ENCODE measurements around the gene RNF208. TPM values are rescaled to one million over a fixed set of nuclear protein-coding genes. Genes with fewer than 3 reads are reported as not detected.
"Not testable (repeated sequence)": the region's sequence is repeated elsewhere in the genome, so short reads cannot be mapped to it uniquely, and the experiment has no call there.

RNF208 gene, protein sequence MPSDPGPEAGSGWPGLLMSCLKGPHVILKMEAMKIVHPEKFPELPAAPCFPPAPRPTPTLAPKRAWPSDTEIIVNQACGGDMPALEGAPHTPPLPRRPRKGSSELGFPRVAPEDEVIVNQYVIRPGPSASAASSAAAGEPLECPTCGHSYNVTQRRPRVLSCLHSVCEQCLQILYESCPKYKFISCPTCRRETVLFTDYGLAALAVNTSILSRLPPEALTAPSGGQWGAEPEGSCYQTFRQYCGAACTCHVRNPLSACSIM
- polyA plus RNA-seq (ENCODE audit: insufficient read depth in 1 of 5, insufficient read length in 5 of 5, low replicate concordance in 1 of 5) = 10 to 100 TPM in 1 of 5 donors, 1 to 10 TPM in 4; 3.2 to 10.8 (median 6.3) TPM
- long read RNA-seq, donor 1, transcript RNF208-201 (1 exons, 1,077 nt) = major isoform, 8 of 13 reads
- long read RNA-seq, donor 1, partial matches to known transcripts = 5 of 13 reads
- long read RNA-seq, donor 1, other reads (novel, unspliced or antisense) = 0 of 13 reads
- long read RNA-seq, donor 2, partial matches to known transcripts = 0 of 3 reads
- long read RNA-seq, donor 2, other reads (novel, unspliced or antisense) = 0 of 3 reads
- long read RNA-seq, donor 3, partial matches to known transcripts = 0 of 3 reads
- long read RNA-seq, donor 3, other reads (novel, unspliced or antisense) = 0 of 3 reads
- long read RNA-seq, donor 4, transcript RNF208-201 (1 exons, 1,077 nt) = major isoform, 8 of 8 reads
- long read RNA-seq, donor 4, partial matches to known transcripts = 0 of 8 reads
- long read RNA-seq, donor 4, other reads (novel, unspliced or antisense) = 0 of 8 reads
- long read RNA-seq, donor 5, transcript RNF208-201 (1 exons, 1,077 nt) = major isoform, 5 of 5 reads
- long read RNA-seq, donor 5, partial matches to known transcripts = 0 of 5 reads
- long read RNA-seq, donor 5, other reads (novel, unspliced or antisense) = 0 of 5 reads
- long read RNA-seq, donor 6, transcript RNF208-201 (1 exons, 1,077 nt) = major isoform, 5 of 13 reads
- long read RNA-seq, donor 6, partial matches to known transcripts = 0 of 13 reads
- long read RNA-seq, donor 6, other reads (novel, unspliced or antisense) = 8 of 13 reads
- long read RNA-seq, donor 7, transcript RNF208-201 (1 exons, 1,077 nt) = major isoform, 12 of 12 reads
- long read RNA-seq, donor 7, partial matches to known transcripts = 0 of 12 reads
- long read RNA-seq, donor 7, other reads (novel, unspliced or antisense) = 0 of 12 reads
- long read RNA-seq, donor 8, partial matches to known transcripts = 0 of 2 reads
- long read RNA-seq, donor 8, other reads (novel, unspliced or antisense) = 0 of 2 reads

DNA sequence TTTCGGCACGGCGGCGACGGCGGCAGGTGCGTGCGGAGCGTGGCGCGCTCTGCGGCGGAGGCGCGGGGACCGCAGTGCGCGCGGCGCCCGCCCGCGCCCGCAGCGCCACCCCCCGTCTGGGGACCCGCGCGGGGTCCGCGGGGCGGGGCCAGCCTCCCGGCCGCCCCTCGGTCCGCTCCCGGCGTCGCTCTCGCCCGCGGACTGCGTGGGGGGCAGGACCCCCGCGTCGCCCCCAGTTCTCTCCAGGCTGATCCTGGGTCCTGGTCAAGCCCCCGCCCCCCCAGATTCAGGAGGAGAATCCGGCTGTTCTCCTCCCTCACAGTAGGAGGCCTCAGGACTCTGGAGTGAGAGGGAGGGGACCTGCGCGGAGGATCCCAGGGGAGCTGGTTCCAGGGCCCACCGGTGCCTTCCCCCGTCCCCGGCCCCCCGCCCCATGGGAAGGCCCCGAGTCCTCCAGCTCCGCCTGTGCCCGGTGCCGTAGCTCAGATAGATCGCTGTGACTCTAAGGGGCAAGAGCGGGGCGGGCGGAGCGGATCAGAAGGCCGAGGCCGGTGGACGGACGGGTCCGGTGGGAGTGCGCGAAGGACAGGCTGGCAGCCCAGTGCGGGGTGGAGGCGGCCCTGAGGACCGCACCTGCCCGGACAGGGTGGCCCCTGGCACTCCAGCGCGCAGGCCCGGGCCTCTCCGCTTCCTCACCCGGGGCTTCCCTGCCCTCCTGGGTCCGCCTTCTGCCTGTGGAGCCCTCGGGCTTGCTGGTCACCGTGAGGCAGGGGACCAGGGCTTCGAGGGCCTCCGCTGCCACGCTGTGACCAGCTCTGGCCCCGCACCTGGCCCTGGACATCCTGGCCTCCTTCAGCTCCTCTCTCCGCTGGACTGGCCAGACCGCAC is at the start of gene RNF208:
Gene RNF208, minus strand, starts transcription at position 51 of the 888 bp plus-strand sequence. CDS start 1,028 bp downstream, outside the sequence.
- no peak for DNase-seq

DNA sequence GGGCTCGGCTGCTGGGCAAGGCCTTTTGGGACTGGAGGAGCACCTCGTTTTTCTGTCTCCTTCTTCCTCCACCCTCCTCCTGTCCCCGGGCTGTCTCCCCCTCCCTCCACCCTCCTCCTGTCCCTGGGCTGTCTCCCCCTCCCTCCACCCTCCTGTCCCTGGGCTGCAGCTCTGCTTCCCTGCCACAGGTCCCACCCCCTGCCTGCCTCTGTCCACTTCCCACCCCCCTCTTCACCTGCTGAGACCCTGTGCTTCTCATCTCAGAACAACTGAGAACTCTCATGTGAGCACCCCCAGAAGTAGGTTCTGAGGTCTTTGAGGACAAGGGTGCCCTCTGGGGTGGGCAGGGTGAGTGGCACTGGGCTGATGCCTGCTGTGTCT is 49.6 kb upstream of the RNF208 start:
- DNase-seq = no peak

DNA sequence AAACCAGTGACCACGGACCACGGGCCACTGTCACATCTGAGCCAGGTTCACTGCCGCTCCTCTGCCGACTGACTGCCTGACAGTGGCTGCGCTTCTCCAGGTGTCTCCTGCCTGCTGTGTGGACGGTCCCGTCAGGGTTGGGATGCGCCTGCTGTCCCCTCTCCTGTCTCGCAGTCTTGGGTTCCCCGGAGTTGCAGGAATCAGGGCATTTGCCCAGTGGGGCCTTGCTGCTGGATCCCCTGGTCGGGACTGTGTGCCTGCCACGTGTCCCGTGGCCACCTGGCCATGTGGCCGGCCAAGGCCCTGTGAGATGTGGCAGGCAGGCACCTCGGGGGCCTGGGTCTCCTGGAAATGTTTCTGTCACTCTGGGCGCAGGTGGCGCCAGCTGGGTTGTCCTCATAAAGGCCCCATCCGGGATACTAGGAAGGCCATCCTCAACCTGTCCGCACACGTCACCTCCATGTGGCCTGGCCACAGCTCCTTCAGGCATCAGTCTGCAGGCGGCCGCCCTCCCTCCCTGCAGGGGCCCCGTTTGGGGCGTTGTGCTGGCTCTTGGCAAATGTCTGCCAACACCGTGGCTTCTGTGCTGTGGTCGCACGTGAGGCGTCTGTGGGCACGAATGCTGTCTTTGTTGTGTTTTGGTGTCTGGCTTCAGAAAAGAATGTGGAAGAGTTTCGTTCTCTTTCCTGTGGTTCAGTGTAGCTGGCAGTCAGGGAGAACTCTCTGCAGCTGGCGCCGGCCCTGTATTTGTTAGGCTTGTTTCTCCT is 49.1 kb upstream of the RNF208 start:
- DNase-seq = no peak

DNA sequence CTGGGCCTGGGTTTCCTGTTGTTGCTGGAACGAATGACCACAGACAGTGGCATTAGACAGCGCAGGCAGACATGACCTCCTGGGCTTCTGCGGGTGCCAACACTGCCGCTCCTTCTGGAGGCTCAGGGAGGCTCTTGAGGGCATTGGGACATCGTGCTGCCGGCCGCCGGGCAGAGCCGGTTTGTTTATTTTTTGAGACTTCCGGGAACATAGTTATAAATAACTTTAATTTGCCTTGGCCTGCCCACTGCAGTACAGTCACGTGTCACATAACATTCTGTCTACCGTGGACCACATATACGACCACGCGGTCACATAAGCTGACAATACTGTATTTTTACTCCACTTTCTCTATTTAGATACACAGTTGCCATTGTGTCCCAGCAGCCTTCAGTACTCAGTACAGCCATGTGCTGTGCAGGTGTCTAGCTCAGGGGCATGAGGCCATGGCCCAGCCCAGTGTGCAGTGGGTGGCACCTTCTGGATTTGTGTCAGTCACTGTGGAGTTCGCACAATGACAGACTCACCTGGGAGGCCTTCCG is 47.3 kb upstream of the RNF208 start:
- no peak for DNase-seq

DNA sequence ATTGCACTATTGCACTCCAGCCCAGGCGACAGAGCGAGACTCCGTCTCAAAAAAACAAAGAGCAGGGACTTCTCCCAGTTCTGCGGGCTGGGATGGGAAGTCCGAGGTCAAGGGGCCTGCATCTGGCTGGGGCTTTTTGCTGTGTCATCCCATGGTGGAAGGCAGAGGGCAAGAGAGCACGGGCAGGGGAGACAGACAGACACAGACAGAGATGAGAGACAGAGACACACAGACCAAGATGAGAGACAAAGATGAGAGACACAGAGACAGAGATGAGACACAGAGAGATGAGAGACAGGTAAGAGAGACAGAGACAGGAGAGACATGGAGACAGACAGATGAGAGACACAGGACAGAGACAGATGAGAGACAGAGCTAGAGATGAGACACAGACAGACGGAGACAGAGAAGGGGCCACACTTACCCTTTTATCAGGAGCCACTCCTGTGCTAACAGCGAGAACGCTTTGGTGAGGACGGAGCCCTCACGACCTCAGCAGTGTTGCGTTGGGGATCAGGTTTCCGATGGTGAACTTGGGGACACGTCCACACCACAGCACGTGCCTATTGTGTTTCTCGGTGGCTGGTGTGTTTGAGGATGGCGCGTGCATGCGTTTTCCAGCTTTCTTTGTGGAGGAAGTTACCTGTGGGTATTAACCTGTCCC is 46.6 kb upstream of the RNF208 start:
- no peak for DNase-seq

DNA sequence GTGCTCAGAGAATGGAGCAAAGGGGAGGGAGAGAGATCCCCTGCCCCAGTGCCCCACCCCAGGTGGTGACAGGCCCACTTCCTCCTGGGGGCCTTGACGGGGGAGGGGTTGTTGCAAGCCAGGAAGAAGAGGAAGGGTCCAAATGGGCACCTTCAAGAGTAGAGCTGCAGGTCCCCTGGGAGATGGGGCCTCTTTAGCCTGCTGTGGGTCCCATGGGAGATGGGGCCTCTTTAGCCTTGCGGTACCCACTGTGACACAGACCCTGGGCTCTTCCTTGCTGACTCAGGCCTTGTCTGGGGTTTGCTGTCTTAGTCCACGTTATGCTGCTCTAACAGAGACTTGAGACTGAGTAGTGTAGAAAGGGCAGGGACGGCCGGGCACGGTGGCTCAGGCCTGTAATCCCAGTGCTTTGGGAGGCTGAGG is 45.9 kb upstream of the RNF208 start:
- DNase-seq = no peak

DNA sequence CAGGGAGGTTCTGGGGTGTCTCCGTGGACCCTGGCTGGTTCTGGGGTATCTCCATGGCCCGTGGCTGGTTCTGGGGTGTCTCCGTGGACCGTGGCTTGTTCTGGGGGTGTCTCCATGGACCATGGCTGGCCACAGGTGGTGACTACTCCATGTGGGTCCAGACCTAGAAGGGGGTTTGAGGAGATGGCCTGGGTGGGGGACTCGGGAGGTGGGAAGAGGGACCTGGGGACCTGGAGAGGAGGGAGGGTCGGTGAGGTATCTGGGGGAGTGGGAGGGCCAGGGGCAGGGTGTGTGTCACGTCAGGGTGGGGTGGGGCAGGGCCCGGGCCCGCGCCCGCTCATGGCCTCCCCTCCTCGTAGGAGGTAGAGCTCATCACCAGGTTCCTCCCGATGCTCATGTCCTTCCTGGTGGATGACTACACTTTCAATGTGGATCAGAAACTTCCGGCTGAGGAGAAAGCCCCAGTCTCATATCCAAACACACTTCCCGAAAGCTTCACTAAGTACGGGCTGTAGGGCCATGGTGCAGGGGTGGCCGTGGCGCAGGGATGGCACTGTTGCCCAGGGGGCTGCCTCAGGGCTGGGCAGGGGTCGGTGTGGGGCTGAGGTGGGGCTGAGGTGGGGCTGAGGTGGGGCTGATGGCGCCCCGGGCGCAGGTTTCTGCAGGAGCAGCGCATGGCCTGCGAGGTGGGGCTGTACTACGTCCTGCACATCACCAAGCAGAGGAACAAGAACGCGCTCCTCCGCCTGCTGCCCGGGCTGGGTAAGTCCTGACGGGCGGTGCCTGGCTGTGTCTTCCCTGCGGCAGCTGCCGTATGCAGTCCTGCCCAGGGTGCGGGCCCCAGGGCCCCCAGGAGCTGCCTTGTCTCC is 44.8 kb upstream of the RNF208 start:
- DNase-seq = no peak

DNA sequence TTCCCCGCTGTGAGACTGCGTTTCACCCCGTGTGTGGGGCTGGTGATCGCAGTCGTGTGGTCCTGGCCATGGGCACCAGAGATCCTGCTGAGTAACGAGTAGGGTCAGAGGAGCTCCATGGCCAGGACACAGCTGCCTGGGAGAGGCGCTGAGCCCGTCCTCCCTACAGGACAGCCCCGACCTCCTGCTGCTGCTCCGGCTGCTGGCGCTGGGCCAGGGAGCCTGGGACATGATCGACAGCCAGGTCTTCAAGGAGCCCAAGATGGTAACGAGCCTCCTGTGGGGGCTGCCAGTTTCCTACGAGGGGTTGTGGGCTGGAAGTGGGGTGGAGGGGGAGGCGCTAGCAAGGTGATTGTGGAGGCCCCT is 44.1 kb upstream of the RNF208 start:
- DNase-seq = no peak

DNA sequence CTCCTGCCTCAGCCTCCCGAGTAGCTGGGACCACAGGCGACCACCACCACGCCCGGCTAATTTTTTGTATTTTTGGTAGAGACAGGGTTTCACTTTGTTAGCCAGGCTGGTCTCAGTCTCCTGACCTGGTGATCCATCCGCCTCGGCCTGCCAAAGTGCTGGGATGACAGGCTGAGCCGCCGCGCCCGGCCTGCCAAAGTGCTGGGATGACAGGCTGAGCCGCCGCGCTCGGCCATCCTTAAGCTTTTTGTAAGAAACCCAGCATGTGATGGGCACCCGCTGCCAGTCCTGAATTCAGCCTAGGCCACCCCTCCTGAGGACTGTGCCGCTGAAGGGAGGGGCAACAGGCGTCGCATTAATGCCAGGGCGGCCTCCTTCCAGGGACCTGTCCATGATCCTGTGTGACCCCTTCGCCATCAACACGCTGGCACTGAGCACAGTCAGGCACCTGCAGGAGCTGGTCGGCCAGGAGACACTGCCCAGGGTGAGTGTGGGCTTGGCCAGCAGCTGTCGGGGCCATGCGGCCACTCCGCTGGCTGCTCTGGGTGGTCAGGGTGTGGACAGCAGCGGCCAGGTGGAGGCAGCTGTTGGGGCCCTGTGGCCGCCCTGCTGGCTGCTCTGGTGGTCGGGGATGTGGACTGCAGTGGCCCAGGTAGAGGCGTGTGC is 43.6 kb upstream of the RNF208 start:
- no peak for DNase-seq

DNA sequence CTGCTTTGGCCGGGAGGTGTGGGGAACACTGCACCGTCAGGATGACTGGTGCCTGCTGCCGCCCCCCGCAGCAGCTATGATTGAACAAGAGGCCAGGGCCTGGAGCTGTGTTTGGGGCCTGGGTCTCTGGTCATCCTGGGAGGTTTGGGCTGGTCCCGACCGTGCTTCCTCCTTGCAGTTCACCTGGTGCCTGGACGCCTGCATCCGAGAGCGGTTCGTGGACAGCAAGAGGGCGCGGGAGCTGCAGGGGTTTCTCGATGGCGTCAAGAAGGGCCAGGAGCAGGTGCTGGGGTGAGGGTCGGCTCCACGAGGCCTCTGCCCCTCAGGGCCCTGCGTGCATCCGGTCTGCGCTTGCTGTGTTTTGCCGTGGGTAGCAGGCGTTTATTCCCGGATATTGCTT is 42.0 kb upstream of the RNF208 start:
- no peak for DNase-seq

DNA sequence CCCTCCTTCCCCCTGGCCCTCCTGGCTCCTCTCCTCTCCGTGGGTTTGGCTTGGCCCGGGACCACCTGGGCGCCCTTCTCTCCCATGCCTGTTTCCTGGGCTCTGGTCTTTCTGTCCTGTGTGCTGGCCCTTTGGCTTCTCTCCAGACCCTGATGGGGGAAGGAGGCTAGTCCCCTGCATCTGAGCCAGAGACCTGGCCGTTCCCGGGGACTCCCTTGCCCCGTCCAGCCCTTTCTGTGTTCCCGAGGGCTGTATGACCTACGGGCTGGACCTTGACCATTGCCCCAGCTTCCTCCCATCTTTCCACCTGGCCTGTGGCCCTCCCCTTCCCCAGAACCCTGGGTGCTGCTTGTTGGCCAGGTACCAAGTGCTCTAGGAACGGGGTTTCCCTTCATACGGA is 41.5 kb upstream of the RNF208 start:
- no peak for DNase-seq

DNA sequence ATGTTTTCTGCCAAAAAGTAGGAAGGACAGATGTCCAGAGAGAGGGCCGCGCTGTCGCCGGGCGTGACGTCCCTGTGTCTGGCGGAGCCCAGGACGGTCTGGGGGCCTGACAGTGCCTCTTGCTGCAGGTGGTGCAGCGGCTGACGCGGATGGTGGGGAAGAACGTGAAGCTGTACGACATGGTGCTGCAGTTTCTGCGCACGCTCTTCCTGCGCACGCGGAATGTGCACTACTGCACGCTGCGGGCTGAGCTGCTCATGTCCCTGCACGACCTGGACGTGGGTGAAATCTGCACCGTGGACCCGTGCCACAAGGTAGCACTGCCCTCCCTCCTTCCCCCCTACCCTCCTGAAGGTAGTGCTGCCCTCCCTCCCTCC is 40.9 kb upstream of the RNF208 start:
- no peak for DNase-seq

DNA sequence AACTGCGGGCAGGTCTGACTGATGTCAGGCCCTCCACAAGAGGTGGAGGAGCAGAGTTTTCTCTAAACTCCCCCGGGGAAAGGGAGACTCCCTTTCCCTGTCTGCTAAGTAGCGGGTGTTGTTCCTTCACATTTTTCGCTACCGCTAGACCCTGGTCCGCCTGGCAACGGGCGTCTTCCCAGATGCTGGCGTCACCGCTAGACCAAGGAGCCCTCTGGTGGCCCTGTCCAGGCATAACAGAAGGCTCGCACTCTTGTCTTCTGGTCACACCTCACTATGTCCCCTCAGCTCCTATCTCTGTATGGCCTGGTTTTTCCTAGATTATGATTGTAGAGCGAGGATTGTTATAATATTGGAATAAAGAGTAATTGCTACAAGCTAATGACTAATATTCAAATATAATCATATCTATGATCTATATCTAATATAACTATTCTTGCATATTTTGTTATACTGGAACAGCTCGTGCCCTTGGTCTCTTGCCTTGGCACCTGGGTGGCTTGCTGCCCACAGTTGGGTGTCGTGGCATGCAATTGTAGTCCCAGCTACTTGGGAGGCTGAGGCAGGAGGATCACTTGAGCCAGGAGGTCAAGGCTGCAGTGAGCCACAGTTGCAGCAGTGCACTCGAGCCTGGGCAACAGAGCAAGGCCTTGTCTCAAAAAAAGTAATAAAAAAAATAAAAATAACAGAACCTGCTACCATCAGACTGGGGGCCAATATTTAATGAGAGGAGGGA is 40.3 kb upstream of the RNF208 start:
- DNase-seq = not testable (repeated sequence)

DNA sequence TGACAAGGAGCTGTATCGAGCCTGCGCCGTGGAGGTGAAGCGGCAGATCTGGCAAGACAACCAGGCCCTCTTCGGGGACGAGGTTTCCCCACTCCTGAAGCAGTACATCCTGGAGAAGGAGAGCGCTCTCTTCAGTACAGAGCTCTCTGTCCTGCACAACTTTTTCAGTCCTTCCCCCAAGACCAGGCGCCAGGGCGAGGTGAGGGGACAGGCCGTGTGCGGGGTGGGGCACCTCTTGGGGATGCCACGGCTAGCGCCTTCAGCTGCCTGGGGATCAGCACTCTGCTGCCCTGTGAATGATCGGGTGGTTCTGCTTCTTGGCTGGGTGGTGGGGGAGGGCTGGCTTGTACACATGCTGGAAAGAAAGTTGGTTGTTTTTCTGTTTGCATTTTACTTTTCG is 34.8 kb upstream of the RNF208 start:
- DNase-seq = no peak

DNA sequence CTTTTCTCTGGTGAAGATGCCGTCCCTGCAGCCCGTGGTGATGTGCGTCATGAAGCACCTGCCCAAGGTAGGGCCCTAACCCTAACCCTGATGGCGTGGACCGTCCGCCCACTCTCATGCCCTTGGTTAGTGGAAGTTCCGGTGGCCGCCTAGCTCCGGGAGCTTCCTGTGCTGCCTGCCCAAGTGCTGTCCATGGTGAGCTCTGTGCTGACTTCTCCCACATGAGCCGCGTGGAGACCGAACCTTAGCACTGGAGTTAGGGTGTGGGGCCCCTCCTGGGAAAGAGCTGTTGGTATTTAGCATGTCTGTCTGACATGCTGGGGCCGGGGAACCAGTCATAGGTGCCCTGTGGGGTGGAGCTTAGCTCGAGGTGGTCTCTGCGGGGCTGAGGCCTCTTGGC is 34.3 kb upstream of the RNF208 start:
- DNase-seq = no peak

DNA sequence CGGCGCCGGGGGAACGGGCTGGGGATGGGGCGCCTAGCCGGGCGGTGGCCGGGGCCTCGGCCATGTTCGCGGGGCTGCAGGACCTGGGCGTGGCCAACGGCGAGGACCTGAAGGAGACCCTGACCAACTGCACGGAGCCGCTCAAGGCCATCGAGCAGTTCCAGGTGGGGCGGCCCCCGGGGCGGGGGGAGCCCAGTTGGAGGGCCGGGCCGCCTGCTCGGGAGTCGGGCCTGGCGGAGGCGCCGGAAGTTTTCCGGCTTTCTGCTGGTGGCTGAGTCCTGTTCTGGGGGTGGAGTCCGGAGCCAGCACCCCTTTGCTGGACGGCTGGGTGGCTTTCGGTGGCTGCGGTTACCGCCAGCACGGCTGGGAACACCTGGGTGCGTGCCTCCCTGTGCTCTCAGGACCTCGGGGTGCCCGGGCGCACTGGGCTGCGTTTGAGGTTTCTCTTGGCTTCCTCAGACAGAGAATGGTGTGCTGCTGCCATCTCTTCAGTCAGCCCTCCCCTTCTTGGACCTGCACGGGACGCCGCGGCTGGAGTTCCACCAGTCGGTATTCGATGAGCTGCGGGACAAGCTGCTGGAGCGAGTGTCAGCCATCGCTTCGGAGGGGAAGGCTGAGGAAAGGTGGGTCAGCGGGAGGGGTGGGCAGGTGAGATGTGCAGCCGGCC is 33.5 kb upstream of the RNF208 start:
- no peak for DNase-seq
